Stomach (tissue), 4 donors: ENCODE measurements around the gene NTM.

Experiments used
- CTCF ChIP-seq, 7 experiments: fragments of 450-650 bp in 4 of 7; fragments of 200-600 bp in 3 of 7; sonication (generic) in 3 of 7; IDR thresholded peaks; one replicate each; pipeline ENCODE4 v1.5.1; 2016 to 2019; ENCODE audit warnings: antibody characterized with exemption in 7 of 7, control low read depth in 2 of 7, mild to moderate bottlenecking in 1 of 7
- EP300 ChIP-seq: sonication (generic); formaldehyde crosslinking; IDR thresholded peaks from one replicate; pipeline ENCODE4 v1.6.1; 2017; ENCODE audit warnings: antibody characterized with exemption
- POLR2A ChIP-seq, 4 donors: fragments of 450-650 bp; IDR thresholded peaks; one replicate each; pipeline ENCODE4 v1.6.1; 2016; ENCODE audit warnings: antibody characterized with exemption in 4 of 4, control low read depth in 2 of 4, mild to moderate bottlenecking in 1 of 4, moderate library complexity in 1 of 4
- POLR2AphosphoS5 ChIP-seq, 3 donors: sonication (generic); formaldehyde crosslinking; IDR thresholded peaks; one replicate each; pipeline ENCODE4 v1.6.1; 2016; ENCODE audit warnings: antibody characterized with exemption in 3 of 3

DNA sequence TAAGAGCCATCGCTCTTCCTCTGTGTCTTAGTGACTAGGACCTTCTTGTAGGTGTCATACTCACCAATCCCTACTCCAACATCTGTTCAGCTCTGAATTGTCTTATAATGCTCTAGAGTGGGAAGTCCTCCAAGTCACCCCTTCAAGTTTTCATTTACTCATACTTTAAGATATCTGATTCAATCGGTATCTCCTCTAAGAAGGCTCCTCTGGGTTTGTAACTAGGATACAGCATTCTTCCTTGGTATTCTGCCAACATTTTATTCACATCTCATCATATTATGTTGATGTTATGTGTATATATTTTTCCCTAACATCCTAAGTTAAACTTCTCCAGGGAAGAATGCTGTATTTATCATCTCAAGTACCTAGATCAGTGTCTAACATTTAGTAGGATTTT lies 662.1 kb downstream of the NTM start:
- TF ChIP-seq CTCF (IDR thresholded peaks at IDR 0.05) (no peak), POLR2AphosphoS5 (IDR thresholded peaks at IDR 0.05) (no peak), POLR2A (IDR thresholded peaks at IDR 0.05) (no peak), EP300 (no peak)
